Measurements from ENCODE around the gene NUP133. TPM values are rescaled to one million over a fixed set of nuclear protein-coding genes. Genes with fewer than 3 reads are reported as not detected.
"Not testable (repeated sequence)": the region's sequence is repeated elsewhere in the genome, so short reads cannot be mapped to it uniquely, and the experiment has no call there.

NUP133 gene
- total and polyA plus RNA-seq, 5 donors from 2014 or later: 12.2 to 33.1 (median 17.3) TPM

DNA sequence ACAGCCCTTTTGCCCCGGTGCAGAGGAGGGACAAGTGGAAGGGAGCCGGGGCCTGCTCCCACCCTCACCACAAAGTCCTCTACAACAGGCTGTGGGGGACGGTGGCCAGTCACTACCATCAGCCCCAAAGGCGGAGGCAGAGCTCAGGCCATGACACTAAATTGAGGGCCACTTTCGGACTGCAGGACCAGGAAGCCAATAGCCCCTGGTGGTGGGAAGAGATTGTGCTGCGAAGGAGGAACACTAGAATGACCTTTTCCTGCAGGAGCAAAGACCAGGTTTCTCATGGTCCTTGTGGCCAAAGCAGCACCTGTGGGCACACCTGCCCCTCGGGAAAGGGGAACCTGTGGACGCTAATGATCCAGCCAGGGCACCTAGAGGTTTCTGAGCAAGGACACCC lies 104.6 kb downstream of the NUP133 start:
- Mint-ChIP-seq H3K36me3 (no peaks in the 10 kb centered on the region), H3K4me3 (no peak overlapping the region), H3K9me3 (peaks cover 0 to 3% (median 0%) of the 10 kb centered on the region in 7 donors), H3K27ac (no peak overlapping the region), H3K4me1 (peaks cover 0 to 10% (median 0%) of the 10 kb centered on the region in 4 donors), H3K27me3 (peaks cover 59% of the 10 kb centered on the region)
- ATAC-seq (ENCODE audit: low read depth in 2 of 2) (no peak), DNase-seq (no peak)
- Histone ChIP-seq H3K27me3 (ENCODE audit: control insufficient read depth, insufficient read depth, low read length) (peaks cover 14% of the 10 kb centered on the region), H3K4me3 (ENCODE audit: low read depth, low read length) (no peak overlapping the region), H3K9me3 (ENCODE audit: control insufficient read depth in 2 of 2, low read length in 2 of 2) (no peaks in the 10 kb centered on the region), H3K4me1 (ENCODE audit: control insufficient read depth, insufficient read depth, low read length, poor library complexity, severe bottlenecking) (peaks cover 7% of the 10 kb centered on the region), H3K36me3 (ENCODE audit: control insufficient read depth, insufficient read depth, low read length) (no peaks in the 10 kb centered on the region), H3K27ac (ENCODE audit: insufficient read depth, low read length, poor library complexity, severe bottlenecking) (no peak overlapping the region)

DNA sequence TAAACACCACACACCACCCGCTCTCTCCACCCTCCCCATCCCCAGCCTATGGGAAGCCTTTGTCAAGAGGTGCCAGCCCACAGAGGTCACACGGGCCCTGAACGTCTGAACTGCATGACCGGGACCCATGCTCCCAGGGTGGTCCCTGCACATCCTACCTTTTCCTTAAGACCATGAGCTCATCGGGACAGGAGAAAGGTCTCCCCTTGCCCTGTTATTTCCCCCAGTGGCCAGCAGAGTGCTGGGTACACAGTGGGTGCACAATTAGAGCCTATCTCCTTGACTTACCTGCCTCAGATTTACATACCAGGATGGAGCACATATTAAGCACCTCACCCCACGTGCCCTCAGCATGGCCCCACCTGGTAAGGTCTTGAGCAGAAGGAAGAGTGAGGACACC lies 105.1 kb downstream of the NUP133 start:
- Mint-ChIP-seq H3K4me3 (no peak overlapping the region), H3K27me3 (peaks cover 55% of the 10 kb centered on the region), H3K36me3 (no peaks in the 10 kb centered on the region), H3K9me3 (peaks cover 0 to 3% (median 0%) of the 10 kb centered on the region in 7 donors), H3K27ac (no peak overlapping the region), H3K4me1 (peaks cover 0 to 10% (median 0%) of the 10 kb centered on the region in 4 donors)
- Histone ChIP-seq H3K27me3 (ENCODE audit: control insufficient read depth, insufficient read depth, low read length) (peaks cover 9% of the 10 kb centered on the region), H3K27ac (ENCODE audit: insufficient read depth, low read length, poor library complexity, severe bottlenecking) (no peak overlapping the region), H3K4me3 (ENCODE audit: low read depth, low read length) (no peak overlapping the region), H3K4me1 (ENCODE audit: control insufficient read depth, insufficient read depth, low read length, poor library complexity, severe bottlenecking) (peaks cover 7% of the 10 kb centered on the region), H3K9me3 (ENCODE audit: control insufficient read depth in 2 of 2, low read length in 2 of 2) (no peaks in the 10 kb centered on the region), H3K36me3 (ENCODE audit: control insufficient read depth, insufficient read depth, low read length) (no peaks in the 10 kb centered on the region)
- no peak for DNase-seq
- no peak for ATAC-seq (ENCODE audit: low read depth in 2 of 2)

DNA sequence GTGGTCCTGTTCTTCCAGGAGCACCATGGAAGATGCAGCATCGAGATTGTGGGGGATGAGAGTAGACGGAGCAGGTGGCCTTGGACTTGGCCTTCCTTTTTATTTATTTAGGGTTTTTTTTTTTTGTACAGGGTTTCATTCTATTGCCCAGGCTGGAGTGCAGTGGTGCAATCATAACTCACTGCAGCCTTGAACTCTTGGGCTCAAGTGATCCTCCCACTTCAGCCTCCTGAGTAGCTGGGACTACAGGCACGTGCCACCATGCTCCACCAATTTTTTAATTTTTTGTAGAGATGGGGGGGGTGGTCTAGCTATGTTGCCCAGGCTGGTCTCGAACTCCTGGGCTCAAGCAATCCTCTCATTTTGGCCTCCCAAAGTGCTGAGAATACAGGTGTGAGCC lies 105.8 kb downstream of the NUP133 start:
- H3K4me1 Mint-ChIP-seq; H3K36me3 ChIP-seq (ENCODE audit: control insufficient read depth, insufficient read depth, low read length); DNase-seq; H3K36me3 Mint-ChIP-seq; H3K27ac ChIP-seq (ENCODE audit: insufficient read depth, low read length, poor library complexity, severe bottlenecking); H3K27me3 ChIP-seq (ENCODE audit: control insufficient read depth, insufficient read depth, low read length); H3K9me3 ChIP-seq (ENCODE audit: control insufficient read depth in 2 of 2, low read length in 2 of 2); ATAC-seq (ENCODE audit: low read depth in 2 of 2); H3K4me3 Mint-ChIP-seq; H3K27ac Mint-ChIP-seq; H3K4me1 ChIP-seq (ENCODE audit: control insufficient read depth, insufficient read depth, low read length, poor library complexity, severe bottlenecking); H3K4me3 ChIP-seq (ENCODE audit: low read depth, low read length); H3K9me3 Mint-ChIP-seq: not testable (repeated sequence)
- H3K27me3 Mint-ChIP-seq: peaks cover 54% of the 10 kb centered on the region

DNA sequence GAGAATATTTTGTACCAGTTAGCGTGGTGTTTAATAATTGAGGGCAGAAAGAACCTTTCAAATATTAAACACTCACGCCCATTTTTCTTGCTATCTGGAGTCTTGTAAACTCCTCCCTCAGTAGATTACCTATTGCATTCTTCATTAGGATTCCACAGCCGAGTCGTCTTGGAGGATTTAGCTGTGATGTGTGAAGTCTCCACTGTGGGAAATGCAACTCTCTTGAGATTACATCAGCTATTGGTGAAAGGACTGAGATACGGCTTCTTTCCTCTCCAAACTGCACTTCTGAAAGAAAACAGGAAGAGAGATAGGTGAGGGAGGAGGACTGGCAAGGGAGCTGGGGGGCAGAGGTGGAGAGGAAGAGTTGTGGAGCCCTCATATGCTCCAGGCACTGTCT lies 110.4 kb downstream of the NUP133 start:
- DNase-seq (no peak), ATAC-seq (ENCODE audit: low read depth in 2 of 2) (no peak)
- H3K27me3 Mint-ChIP-seq: peaks cover 50% of the 10 kb centered on the region
- Histone ChIP-seq H3K9me3 (ENCODE audit: control insufficient read depth in 2 of 2, low read length in 2 of 2) (no peaks in the 10 kb centered on the region), H3K4me1 (ENCODE audit: control insufficient read depth, insufficient read depth, low read length, poor library complexity, severe bottlenecking) (no peaks in the 10 kb centered on the region), H3K4me3 (ENCODE audit: low read depth, low read length) (no peak overlapping the region), H3K27me3 (ENCODE audit: control insufficient read depth, insufficient read depth, low read length) (peaks cover 8% of the 10 kb centered on the region), H3K36me3 (ENCODE audit: control insufficient read depth, insufficient read depth, low read length) (no peaks in the 10 kb centered on the region), H3K27ac (ENCODE audit: insufficient read depth, low read length, poor library complexity, severe bottlenecking) (no peak overlapping the region)
- H3K4me1 Mint-ChIP-seq: no peaks in the 10 kb centered on the region
- no peak overlapping the region for H3K4me3 Mint-ChIP-seq
- no peaks in the 10 kb centered on the region for H3K36me3 Mint-ChIP-seq
- H3K27ac Mint-ChIP-seq: no peak overlapping the region
- H3K9me3 Mint-ChIP-seq: peaks cover 0 to 2% (median 0%) of the 10 kb centered on the region in 7 donors

DNA sequence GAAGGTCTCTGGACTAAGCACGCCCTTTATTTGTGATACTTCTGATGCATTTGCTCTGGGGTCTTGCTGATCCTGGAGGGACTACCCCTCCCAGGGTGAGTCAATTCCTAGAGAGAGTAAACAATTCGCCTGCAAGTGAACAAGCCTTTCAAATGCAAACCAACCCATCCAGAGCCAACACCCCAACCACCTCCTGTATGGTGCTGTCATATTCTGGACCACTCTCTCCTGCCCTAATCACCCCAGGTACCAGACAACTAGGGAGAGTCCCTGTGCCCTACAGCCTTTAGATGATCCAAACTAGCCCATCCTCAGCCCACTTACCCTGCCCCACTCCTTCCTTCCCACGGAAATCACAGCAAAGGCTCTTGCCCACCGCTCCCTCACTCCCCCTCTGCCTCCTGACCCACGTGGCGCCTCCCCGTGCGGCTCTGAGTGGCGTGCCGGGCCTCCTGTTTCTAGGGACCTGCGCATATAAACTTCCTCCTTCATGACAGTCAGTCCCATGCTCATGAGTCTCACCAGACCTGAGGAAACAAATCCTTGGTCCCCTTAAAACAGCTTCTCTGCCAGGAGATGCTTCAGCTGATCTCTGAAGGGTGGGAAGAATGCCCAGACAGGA lies 111.4 kb downstream of the NUP133 start:
- no peak overlapping the region for H3K27ac Mint-ChIP-seq

DNA sequence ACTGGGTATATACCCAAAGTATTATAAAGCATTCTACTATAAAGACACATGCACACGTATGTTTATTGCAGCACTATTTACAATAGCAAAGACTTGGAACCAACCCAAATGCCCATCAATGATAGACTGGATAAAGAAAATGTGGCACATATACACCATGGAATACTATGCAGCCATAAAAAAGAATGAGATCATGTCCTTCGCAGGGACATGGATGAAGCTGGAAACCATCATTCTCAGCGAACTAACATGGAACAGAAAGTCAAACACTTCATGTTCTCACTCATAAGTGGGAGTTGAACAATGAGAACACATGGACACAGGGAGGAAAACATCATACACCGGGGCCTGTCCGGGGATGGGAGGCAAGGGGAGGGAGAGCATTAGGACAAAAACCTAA lies 113.6 kb downstream of the NUP133 start:
- H3K36me3 Mint-ChIP-seq; H3K27ac ChIP-seq (ENCODE audit: insufficient read depth, low read length, poor library complexity, severe bottlenecking); H3K4me1 Mint-ChIP-seq; H3K9me3 ChIP-seq (ENCODE audit: control insufficient read depth in 2 of 2, low read length in 2 of 2); H3K4me1 ChIP-seq (ENCODE audit: control insufficient read depth, insufficient read depth, low read length, poor library complexity, severe bottlenecking); H3K36me3 ChIP-seq (ENCODE audit: control insufficient read depth, insufficient read depth, low read length); H3K4me3 ChIP-seq (ENCODE audit: low read depth, low read length); H3K27ac Mint-ChIP-seq; H3K9me3 Mint-ChIP-seq; ATAC-seq (ENCODE audit: low read depth in 2 of 2); DNase-seq; H3K27me3 ChIP-seq (ENCODE audit: control insufficient read depth, insufficient read depth, low read length); H3K4me3 Mint-ChIP-seq: not testable (repeated sequence)
- H3K27me3 Mint-ChIP-seq: peaks cover 47% of the 10 kb centered on the region

More for the DNA sequence above, 111.4 kb downstream of the NUP133 start:
- H3K9me3 ChIP-seq (ENCODE audit: control insufficient read depth in 2 of 2, low read length in 2 of 2): no peaks in the 10 kb centered on the region
- H3K36me3 Mint-ChIP-seq: no peaks in the 10 kb centered on the region
- no peak for ATAC-seq (ENCODE audit: low read depth in 2 of 2)
- no peak for DNase-seq
- H3K27ac ChIP-seq (ENCODE audit: insufficient read depth, low read length, poor library complexity, severe bottlenecking): no peak overlapping the region
- no peak overlapping the region for H3K4me3 ChIP-seq (ENCODE audit: low read depth, low read length)
- H3K4me1 ChIP-seq (ENCODE audit: control insufficient read depth, insufficient read depth, low read length, poor library complexity, severe bottlenecking): no peaks in the 10 kb centered on the region
- H3K27me3 Mint-ChIP-seq: peaks cover 46% of the 10 kb centered on the region
- no peaks in the 10 kb centered on the region for H3K36me3 ChIP-seq (ENCODE audit: control insufficient read depth, insufficient read depth, low read length)
- no peak overlapping the region for H3K4me3 Mint-ChIP-seq
- H3K4me1 Mint-ChIP-seq: no peaks in the 10 kb centered on the region
- peaks cover 9% of the 10 kb centered on the region for H3K27me3 ChIP-seq (ENCODE audit: control insufficient read depth, insufficient read depth, low read length)
- H3K9me3 Mint-ChIP-seq: peaks cover 0 to 2% (median 0%) of the 10 kb centered on the region in 7 donors

DNA sequence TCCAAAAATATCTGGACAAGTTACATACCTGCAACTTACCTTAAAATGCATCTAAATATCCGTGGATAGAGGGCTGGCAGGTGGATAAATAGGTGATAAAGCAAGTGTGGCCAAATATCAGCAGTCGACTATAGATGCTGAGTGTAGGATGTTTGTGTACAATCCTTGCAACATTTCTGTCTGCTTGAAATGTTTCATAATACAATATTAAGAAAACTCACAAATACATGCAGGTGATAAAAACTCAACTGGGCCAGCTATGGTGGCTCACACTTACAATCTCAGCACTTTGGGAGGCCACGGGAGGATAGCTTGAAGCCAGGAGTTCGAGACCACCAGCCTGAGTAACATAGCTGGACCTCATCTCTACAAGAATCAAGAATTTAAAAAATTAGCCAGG lies 115.2 kb downstream of the NUP133 start:
- H3K4me3 ChIP-seq (ENCODE audit: low read depth, low read length): no peak overlapping the region
- Mint-ChIP-seq H3K36me3 (no peaks in the 10 kb centered on the region), H3K9me3 (peaks cover 0 to 2% (median 0%) of the 10 kb centered on the region in 7 donors), H3K4me1 (no peaks in the 10 kb centered on the region), H3K27ac (no peak overlapping the region), H3K4me3 (no peak overlapping the region), H3K27me3 (peaks cover 50% of the 10 kb centered on the region)
- no peaks in the 10 kb centered on the region for H3K36me3 ChIP-seq (ENCODE audit: control insufficient read depth, insufficient read depth, low read length)
- no peaks in the 10 kb centered on the region for H3K4me1 ChIP-seq (ENCODE audit: control insufficient read depth, insufficient read depth, low read length, poor library complexity, severe bottlenecking)
- H3K27ac ChIP-seq (ENCODE audit: insufficient read depth, low read length, poor library complexity, severe bottlenecking): no peak overlapping the region
- ATAC-seq (ENCODE audit: low read depth in 2 of 2) (no peak), DNase-seq (no peak)
- H3K27me3 ChIP-seq (ENCODE audit: control insufficient read depth, insufficient read depth, low read length): peaks cover 6% of the 10 kb centered on the region
- H3K9me3 ChIP-seq (ENCODE audit: control insufficient read depth in 2 of 2, low read length in 2 of 2): no peaks in the 10 kb centered on the region

Measured in CD4-positive, CD25-positive, alpha-beta regulatory T cell (primary cell).